Measurements from ENCODE around the gene EZR. TPM values are rescaled to one million over a fixed set of nuclear protein-coding genes. Genes with fewer than 3 reads are reported as not detected.
"Not testable (repeated sequence)": the region's sequence is repeated elsewhere in the genome, so short reads cannot be mapped to it uniquely, and the experiment has no call there.

The EZR gene
- total RNA-seq, 1 experiment from 2014 or later = 375 TPM

- Mint-ChIP-seq H3K27ac (peak overlapping the region in 1 of 3 experiments; percentile 80; a peak in 1 of 7 replicates), H3K36me3 (ENCODE audit: insufficient read depth in 1 of 3, low read depth in 3 of 3) (peaks cover 15 to 51% (median 39%) of the 10 kb centered on the region in 3 experiments; a peak in 6 of 7 replicates), H3K27me3 (ENCODE audit: low read depth) (no peaks in the 10 kb centered on the region), H3K4me1 (peaks cover 46 to 49% of the 10 kb centered on the region in 2 experiments), H3K4me3 (no peak overlapping the region), H3K9me3 (no peaks in the 10 kb centered on the region)
- H3K27ac ChIP-seq (ENCODE audit: insufficient read length, low read depth, low read length) = no peak overlapping the region
- no peak overlapping the region for H3K4me2 ChIP-seq (ENCODE audit: insufficient read depth, insufficient read length, low read length)
- H4K91ac ChIP-seq (ENCODE audit: insufficient read length, low read depth, low read length) = no peak overlapping the region
- H3K79me1 ChIP-seq (ENCODE audit: insufficient read depth, low read depth, low read length, poor library complexity, severe bottlenecking) = no peaks in the 10 kb centered on the region
- H3K23ac ChIP-seq (ENCODE audit: insufficient read length, low read depth, low read length) = no peak overlapping the region
- H2BK12ac ChIP-seq (ENCODE audit: insufficient read length, low read depth, low read length) = no peak overlapping the region
- H2BK5ac ChIP-seq (ENCODE audit: insufficient read length, low read length) = no peak overlapping the region
- DNase-seq = no peak
- no peak overlapping the region for H4K5ac ChIP-seq (ENCODE audit: insufficient read length, low read depth, low read length)
- H2AK5ac ChIP-seq (ENCODE audit: insufficient read length, low read length) = no peak overlapping the region
- H3K18ac ChIP-seq (ENCODE audit: insufficient read length, low read depth, low read length) = no peak overlapping the region
- no peaks in the 10 kb centered on the region for H3K27me3 ChIP-seq (ENCODE audit: insufficient read depth, low read length)
- H3K9me3 ChIP-seq (ENCODE audit: control insufficient read depth, low read depth, low read length) = no peaks in the 10 kb centered on the region
- H2BK20ac ChIP-seq (ENCODE audit: low read depth, low read length, poor library complexity, severe bottlenecking) = no peak overlapping the region
- H3K79me2 ChIP-seq (ENCODE audit: insufficient read depth, low read length) = peaks cover 49% of the 10 kb centered on the region
- TF ChIP-seq CTCF (conservative IDR thresholded peaks at IDR 0.05) = peak; percentile 61
- no peak overlapping the region for H3T11ph ChIP-seq (ENCODE audit: low read length)
- peaks cover 6% of the 10 kb centered on the region; the same call in 1 of the 2 replicates for H3K4me1 ChIP-seq (ENCODE audit: insufficient read depth, low read length)
- H4K20me1 ChIP-seq (ENCODE audit: control insufficient read depth, insufficient read depth, insufficient read length) = no peaks in the 10 kb centered on the region
- H3K9ac ChIP-seq (ENCODE audit: extremely low read depth, insufficient read length, low read length) = no peak overlapping the region
- no peak overlapping the region for H3K14ac ChIP-seq (ENCODE audit: insufficient read depth, low read length)
- WGBS (ENCODE audit: extremely low coverage, insufficient read length, low lambda C conversion rate) = no CpG with 5 or more reads among the region's 1 CpG
- H2BK15ac ChIP-seq (ENCODE audit: low read depth, low read length) = no peak overlapping the region
- no peak overlapping the region for H2AFZ ChIP-seq (ENCODE audit: low read length)
- H3K23me2 ChIP-seq (ENCODE audit: insufficient read length, low read depth, low read length, poor library complexity, severe bottlenecking) = no peaks in the 10 kb centered on the region
- no peak overlapping the region for H4K8ac ChIP-seq (replicated peaks; ENCODE audit: insufficient read length, low read depth, low read length)
- H2BK120ac ChIP-seq (ENCODE audit: low read depth, low read length, poor library complexity, severe bottlenecking) = no peak overlapping the region
- H3K4ac ChIP-seq (ENCODE audit: low read depth, low read length) = no peak overlapping the region
- H3K56ac ChIP-seq (ENCODE audit: insufficient read length, low read depth, low read length) = no peak overlapping the region
These were observed 25.7 kb downstream of the EZR start for GRCh38 chr6:158793432-158793831.

- not testable (repeated sequence) for H2BK15ac ChIP-seq (ENCODE audit: low read depth, low read length); H3K27me3 ChIP-seq (ENCODE audit: insufficient read depth, low read length); H2AFZ ChIP-seq (ENCODE audit: low read length); H2AK5ac ChIP-seq (ENCODE audit: insufficient read length, low read length); H3K18ac ChIP-seq (ENCODE audit: insufficient read length, low read depth, low read length); H4K20me1 ChIP-seq (ENCODE audit: control insufficient read depth, insufficient read depth, insufficient read length); H4K91ac ChIP-seq (ENCODE audit: insufficient read length, low read depth, low read length); H3K4ac ChIP-seq (ENCODE audit: low read depth, low read length); H3K27ac ChIP-seq (ENCODE audit: insufficient read length, low read depth, low read length); H3T11ph ChIP-seq (ENCODE audit: low read length); H2BK120ac ChIP-seq (ENCODE audit: low read depth, low read length, poor library complexity, severe bottlenecking); H2BK20ac ChIP-seq (ENCODE audit: low read depth, low read length, poor library complexity, severe bottlenecking); H3K4me1 ChIP-seq (ENCODE audit: insufficient read depth, low read length); H4K8ac ChIP-seq (replicated peaks; ENCODE audit: insufficient read length, low read depth, low read length); H2BK5ac ChIP-seq (ENCODE audit: insufficient read length, low read length); H3K14ac ChIP-seq (ENCODE audit: insufficient read depth, low read length); H3K9me3 Mint-ChIP-seq; H3K9ac ChIP-seq (ENCODE audit: extremely low read depth, insufficient read length, low read length); H3K56ac ChIP-seq (ENCODE audit: insufficient read length, low read depth, low read length); H3K23ac ChIP-seq (ENCODE audit: insufficient read length, low read depth, low read length); H3K9me3 ChIP-seq (ENCODE audit: control insufficient read depth, low read depth, low read length); H4K5ac ChIP-seq (ENCODE audit: insufficient read length, low read depth, low read length); H3K27me3 Mint-ChIP-seq (ENCODE audit: low read depth); H3K23me2 ChIP-seq (ENCODE audit: insufficient read length, low read depth, low read length, poor library complexity, severe bottlenecking); H3K4me2 ChIP-seq (ENCODE audit: insufficient read depth, insufficient read length, low read length); H3K79me1 ChIP-seq (ENCODE audit: insufficient read depth, low read depth, low read length, poor library complexity, severe bottlenecking); H3K4me3 Mint-ChIP-seq; H2BK12ac ChIP-seq (ENCODE audit: insufficient read length, low read depth, low read length); DNase-seq
- peaks cover 44% of the 10 kb centered on the region for H3K79me2 ChIP-seq (ENCODE audit: insufficient read depth, low read length)
- Mint-ChIP-seq H3K4me1 (peaks cover 41 to 45% of the 10 kb centered on the region in 2 experiments), H3K36me3 (ENCODE audit: insufficient read depth in 1 of 3, low read depth in 3 of 3) (peaks cover 22 to 60% (median 46%) of the 10 kb centered on the region in 3 experiments), H3K27ac (peak overlapping the region in 2 of 3 experiments; percentile 65 to 86; a peak in 4 of 7 replicates)
- no CpG with 5 or more reads among the region's 10 CpGs for WGBS (ENCODE audit: extremely low coverage, insufficient read length, low lambda C conversion rate)
These were observed 26.7 kb downstream of the EZR start for GRCh38 chr6:158792505-158792904.
